Trophoblast cell (in vitro differentiated cells and primary cell): ENCODE results near the gene AAK1.

ENCODE experiments used
- DNase-seq, 2 donors: peaks; one replicate each; pipeline ENCODE4 v3.0.0-alpha.2; 2016
- H2AFZ ChIP-seq: 2 replicates; pipeline ENCODE4 v1.6.1; 2013; ENCODE audit warnings: low read length, moderate library complexity, mild to moderate bottlenecking; ENCODE audit not compliant: insufficient read depth, poor library complexity
- H2AK5ac ChIP-seq: 2 replicates; pipeline ENCODE4 v1.6.1; 2013; ENCODE audit warnings: mild to moderate bottlenecking, low read length
- H2BK120ac ChIP-seq: 2 replicates; pipeline ENCODE4 v1.6.1; 2013; ENCODE audit warnings: low read length, mild to moderate bottlenecking, moderate library complexity; ENCODE audit not compliant: insufficient read depth, poor library complexity
- H2BK12ac ChIP-seq: 2 replicates; pipeline ENCODE4 v1.6.1; 2013; ENCODE audit warnings: mild to moderate bottlenecking, low read length, moderate library complexity
- H2BK5ac ChIP-seq: 2 replicates; pipeline ENCODE4 v1.6.1; 2013; ENCODE audit warnings: low read length, low read depth, moderate library complexity, mild to moderate bottlenecking; ENCODE audit not compliant: poor library complexity
- H3K14ac ChIP-seq: 2 replicates; pipeline ENCODE4 v1.6.1; 2013; ENCODE audit warnings: mild to moderate bottlenecking, low read length
- H3K18ac ChIP-seq: 2 replicates; pipeline ENCODE4 v1.6.1; 2013; ENCODE audit warnings: mild to moderate bottlenecking, low read length
- H3K23ac ChIP-seq: 2 replicates; pipeline ENCODE4 v1.6.1; 2013; ENCODE audit warnings: low read length
- H3K27ac ChIP-seq: 2 replicates; pipeline ENCODE4 v1.5.1; 2013; ENCODE audit warnings: low read depth, mild to moderate bottlenecking, inconsistent platforms, low read length, moderate library complexity
- H3K27me3 ChIP-seq: 2 replicates; pipeline ENCODE4 v1.6.1; 2013; ENCODE audit warnings: inconsistent platforms, mild to moderate bottlenecking, low read length, moderate library complexity; ENCODE audit not compliant: insufficient read depth
- H3K36me3 ChIP-seq, 2 experiments: 1 replicate in 1 of 2; 2 replicates in 1 of 2; pipeline ENCODE4 v1.6.1; 2013; ENCODE audit warnings: low read length in 2 of 2, mild to moderate bottlenecking in 2 of 2, moderate library complexity in 1 of 2; ENCODE audit not compliant: insufficient read depth in 2 of 2, control insufficient read depth in 1 of 2
- H3K4ac ChIP-seq: 2 replicates; pipeline ENCODE4 v1.6.1; 2013; ENCODE audit warnings: low read depth, mild to moderate bottlenecking, low read length, moderate library complexity
- H3K4me1 ChIP-seq, 2 experiments: 1 replicate in 1 of 2; 2 replicates in 1 of 2; pipeline ENCODE4 v1.6.1; 2013; ENCODE audit warnings: low read length in 2 of 2, mild to moderate bottlenecking in 2 of 2, moderate library complexity in 1 of 2; ENCODE audit not compliant: insufficient read depth in 2 of 2, control insufficient read depth in 1 of 2
- H3K4me2 ChIP-seq: 2 replicates; pipeline ENCODE4 v1.6.1; 2013; ENCODE audit warnings: inconsistent platforms, mild to moderate bottlenecking, low read length, moderate library complexity
- H3K4me3 ChIP-seq: 2 replicates; pipeline ENCODE4 v1.5.1; 2013; ENCODE audit warnings: mild to moderate bottlenecking, low read depth, low read length, inconsistent platforms
- H3K79me1 ChIP-seq: one replicate; pipeline ENCODE4 v1.6.1; 2013; ENCODE audit warnings: low read length
- H3K79me2 ChIP-seq: 2 replicates; pipeline ENCODE4 v1.6.1; 2013; ENCODE audit warnings: low read length, mild to moderate bottlenecking; ENCODE audit not compliant: control insufficient read depth, insufficient read depth, poor library complexity
- H3K9ac ChIP-seq: 2 replicates; pipeline ENCODE4 v1.6.1; 2013; ENCODE audit warnings: mild to moderate bottlenecking, low read length
- H3K9me3 ChIP-seq: 2 replicates; pipeline ENCODE4 v1.6.1; 2013; ENCODE audit warnings: low read depth, mild to moderate bottlenecking, control low read depth, inconsistent platforms, low read length; ENCODE audit not compliant: insufficient read depth
- H4K12ac ChIP-seq: 2 replicates; pipeline ENCODE4 v1.6.1; 2013; ENCODE audit warnings: low read depth, mild to moderate bottlenecking, low read length, moderate library complexity
- H4K8ac ChIP-seq: 2 replicates; pipeline ENCODE4 v1.6.1; 2013; ENCODE audit warnings: low read depth, mild to moderate bottlenecking, low read length, moderate library complexity
- H4K91ac ChIP-seq: one replicate; pipeline ENCODE4 v1.6.1; 2013; ENCODE audit warnings: low read depth, mild to moderate bottlenecking, low read length, moderate library complexity
- WGBS: extraction: QIAGEN DNeasy Blood & Tissue Kit; methylation state at CpG from one replicate; pipeline ENCODE4 v1.1.7; 2013; ENCODE audit warnings: missing lambda C conversion rate; ENCODE audit not compliant: insufficient read length, insufficient coverage; ENCODE audit errors: extremely low coverage; 5-methylcytosine and 5-hydroxymethylcytosine counted together

The AAK1 gene

GRCh38 chr2:69563021-69563420 is 80.5 kb downstream of the AAK1 start:
- Histone ChIP-seq H2AK5ac (no peak overlapping the region), H3K27ac (no peak overlapping the region), H2BK120ac (no peak overlapping the region), H3K9me3 (no peaks in the 10 kb centered on the region), H3K14ac (no peak overlapping the region), H4K12ac (no peak overlapping the region), H3K27me3 (no peaks in the 10 kb centered on the region), H3K4me2 (no peak overlapping the region), H3K18ac (no peak overlapping the region), H2BK12ac (no peak overlapping the region), H2AFZ (no peak overlapping the region), H3K4me3 (no peak overlapping the region), H3K4ac (no peak overlapping the region), H3K79me1 (peaks cover 3% of the 10 kb centered on the region), H3K23ac (no peak overlapping the region), H2BK5ac (no peak overlapping the region), H4K8ac (no peak overlapping the region), H3K4me1 (peaks cover 2 to 19% of the 10 kb centered on the region in 2 experiments), H3K36me3 (peaks cover 2 to 5% of the 10 kb centered on the region in 2 experiments), H4K91ac (no peak overlapping the region), H3K9ac (no peak overlapping the region), H3K79me2 (no peaks in the 10 kb centered on the region)
- no CpG with 5 or more reads among the region's 2 CpGs for WGBS
- no peak for DNase-seq

GRCh38 chr2:69561101-69561500 is 82.4 kb downstream of the AAK1 start:
- Histone ChIP-seq H2BK5ac (no peak overlapping the region), H2BK12ac (no peak overlapping the region), H3K4me2 (no peak overlapping the region), H2AFZ (no peak overlapping the region), H3K27me3 (no peaks in the 10 kb centered on the region), H2BK120ac (no peak overlapping the region), H3K4ac (no peak overlapping the region), H3K36me3 (peaks cover 0 to 8% of the 10 kb centered on the region in 2 experiments), H3K4me1 (peaks cover 2 to 10% of the 10 kb centered on the region in 2 experiments), H3K27ac (no peak overlapping the region), H3K79me1 (no peaks in the 10 kb centered on the region), H3K14ac (no peak overlapping the region), H2AK5ac (no peak overlapping the region), H4K91ac (no peak overlapping the region), H3K18ac (no peak overlapping the region), H3K9me3 (no peaks in the 10 kb centered on the region), H3K4me3 (no peak overlapping the region), H3K9ac (no peak overlapping the region), H4K8ac (no peak overlapping the region), H3K23ac (no peak overlapping the region), H4K12ac (no peak overlapping the region), H3K79me2 (no peaks in the 10 kb centered on the region)
- DNase-seq = no peak
- no CpG with 5 or more reads among the region's 3 CpGs for WGBS

- Histone ChIP-seq H3K18ac (no peak overlapping the region), H4K12ac (no peak overlapping the region), H3K4me1 (peaks cover 0 to 12% of the 10 kb centered on the region in 2 experiments), H3K4me2 (no peak overlapping the region), H3K79me2 (no peaks in the 10 kb centered on the region), H2BK120ac (no peak overlapping the region), H3K4ac (peak overlapping the region; percentile 4), H3K79me1 (no peaks in the 10 kb centered on the region), H3K27me3 (no peaks in the 10 kb centered on the region), H3K27ac (no peak overlapping the region), H2AK5ac (no peak overlapping the region), H3K36me3 (peaks cover 0 to 5% of the 10 kb centered on the region in 2 experiments), H2AFZ (no peak overlapping the region), H2BK5ac (no peak overlapping the region), H3K4me3 (no peak overlapping the region), H4K91ac (no peak overlapping the region), H3K9ac (no peak overlapping the region), H3K23ac (no peak overlapping the region), H3K14ac (no peak overlapping the region), H2BK12ac (no peak overlapping the region), H3K9me3 (no peaks in the 10 kb centered on the region), H4K8ac (no peak overlapping the region)
- WGBS = no CpG with 5 or more reads among the region's 4 CpGs
- DNase-seq = no peak
These were observed 83.4 kb downstream of the AAK1 start for GRCh38 chr2:69560147-69560482.

GRCh38 chr2:69559442-69560146 is 83.9 kb downstream of the AAK1 start:
- no peak overlapping the region for H2BK12ac ChIP-seq
- no peak overlapping the region for H3K18ac ChIP-seq
- H4K8ac ChIP-seq = no peak overlapping the region
- H3K36me3 ChIP-seq = peaks cover 0 to 7% of the 10 kb centered on the region in 2 experiments
- H3K4me1 ChIP-seq = peaks cover 0 to 8% of the 10 kb centered on the region in 2 experiments
- H2AK5ac ChIP-seq = no peak overlapping the region
- no peak overlapping the region for H3K4ac ChIP-seq
- no peak overlapping the region for H2BK5ac ChIP-seq
- no peaks in the 10 kb centered on the region for H3K79me2 ChIP-seq
- H3K79me1 ChIP-seq = no peaks in the 10 kb centered on the region
- no peak overlapping the region for H3K4me3 ChIP-seq
- no peak overlapping the region for H3K4me2 ChIP-seq
- no peak overlapping the region for H4K12ac ChIP-seq
- no CpG with 5 or more reads among the region's 3 CpGs for WGBS
- no peak overlapping the region for H2AFZ ChIP-seq
- no peak overlapping the region for H3K9ac ChIP-seq
- no peak overlapping the region for H4K91ac ChIP-seq
- no peaks in the 10 kb centered on the region for H3K9me3 ChIP-seq
- DNase-seq = peak; percentile 68 to 91
- no peak overlapping the region for H2BK120ac ChIP-seq
- no peak overlapping the region for H3K14ac ChIP-seq
- H3K27ac ChIP-seq = no peak overlapping the region
- H3K23ac ChIP-seq = no peak overlapping the region
- no peaks in the 10 kb centered on the region for H3K27me3 ChIP-seq
